Stimulated activated CD4-positive, alpha-beta T cell treated with anti-CD3 and anti-CD28 coated beads, Interleukin-12 subunit alpha, Interleukin-12 subunit beta, amount 100 ng/mL, for 48 hours (primary cell): ENCODE measurements around the gene AURKB.

Source experiments
- DNase-seq, 3 donors: peaks; one replicate each; pipeline ENCODE4 v3.0.0-alpha.2; 2020; ENCODE audit warnings: low read depth in 2 of 3, low spot score in 1 of 3

AURKB gene

GRCh38 chr17:8162997-8163977 is 47.1 kb downstream of the AURKB start:
- no peak for DNase-seq

- peak in 1 of 3 donors; percentile 75 for DNase-seq
Observed at GRCh38 chr17:8162233-8162996, 48.0 kb downstream of the AURKB start, which contains the start of gene VAMP2. VAMP2 (minus strand) TSS chr17:8162948; CDS start chr17:8162879, 69 bp downstream.

DNA sequence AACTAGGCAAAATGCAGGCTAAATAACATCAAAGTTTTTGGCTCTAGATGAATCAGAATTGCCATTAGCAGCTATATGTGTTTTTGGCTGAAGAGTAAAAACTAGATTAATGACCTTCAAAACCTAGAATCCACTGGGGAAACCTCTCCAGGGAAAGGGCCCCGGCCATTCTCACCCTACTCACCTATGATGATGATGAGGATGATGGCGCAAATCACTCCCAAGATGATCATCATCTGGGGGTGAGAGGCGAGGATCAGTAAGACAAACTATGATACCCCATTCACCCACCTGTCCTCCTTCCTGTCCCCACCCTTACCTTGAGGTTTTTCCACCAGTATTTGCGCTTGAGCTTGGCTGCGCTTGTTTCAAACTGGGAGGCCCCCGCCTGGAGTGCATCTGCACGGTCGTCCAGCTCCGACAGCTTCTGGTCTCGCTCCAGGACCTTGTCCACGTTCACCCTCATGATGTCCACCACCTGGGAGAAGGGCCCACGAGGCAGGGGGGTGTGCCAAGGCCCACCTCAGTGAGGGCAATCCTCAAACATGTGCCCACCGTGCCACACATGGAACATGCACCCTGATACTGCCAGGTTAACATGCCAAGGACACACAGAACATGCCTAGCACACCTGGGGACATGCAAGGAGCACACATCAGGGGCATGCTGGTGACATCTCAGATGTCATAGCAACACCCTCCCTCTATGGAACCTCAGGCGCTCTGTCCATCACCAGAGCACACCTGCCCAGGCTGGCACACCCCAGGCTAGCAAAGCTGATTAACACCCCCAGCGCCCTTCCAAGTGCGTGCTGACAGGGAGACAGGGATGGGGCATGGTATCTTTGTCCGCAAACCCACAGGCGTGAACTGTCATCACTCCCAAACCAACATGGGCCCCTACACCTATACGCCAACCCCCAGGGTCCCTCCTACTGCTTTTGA is 48.8 kb downstream of the AURKB start:
- no peak for DNase-seq

- DNase-seq = no peak
Observed at GRCh38 chr17:8160741-8161221, 49.6 kb downstream of the AURKB start.

DNA sequence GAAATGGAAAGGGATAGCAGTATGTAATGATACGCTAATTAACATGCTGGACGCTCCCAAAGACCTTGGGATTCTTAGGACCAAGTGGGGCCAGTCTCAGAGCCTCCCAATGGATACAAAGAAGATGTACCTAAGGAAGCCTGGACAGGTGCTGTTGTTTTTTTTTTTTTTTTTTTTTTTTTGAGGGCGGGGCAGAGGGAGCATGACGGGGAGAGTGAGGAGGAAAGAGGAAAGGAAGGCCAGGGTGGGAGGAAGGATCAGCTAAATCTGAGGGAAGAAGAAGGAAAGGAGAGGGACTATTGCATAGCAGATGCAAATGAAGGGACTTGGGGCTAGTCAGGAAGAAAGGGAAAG is 50.2 kb downstream of the AURKB start:
- DNase-seq = no peak

GRCh38 chr17:8159459-8160223 is 50.7 kb downstream of the AURKB start:
- no peak for DNase-seq

DNA sequence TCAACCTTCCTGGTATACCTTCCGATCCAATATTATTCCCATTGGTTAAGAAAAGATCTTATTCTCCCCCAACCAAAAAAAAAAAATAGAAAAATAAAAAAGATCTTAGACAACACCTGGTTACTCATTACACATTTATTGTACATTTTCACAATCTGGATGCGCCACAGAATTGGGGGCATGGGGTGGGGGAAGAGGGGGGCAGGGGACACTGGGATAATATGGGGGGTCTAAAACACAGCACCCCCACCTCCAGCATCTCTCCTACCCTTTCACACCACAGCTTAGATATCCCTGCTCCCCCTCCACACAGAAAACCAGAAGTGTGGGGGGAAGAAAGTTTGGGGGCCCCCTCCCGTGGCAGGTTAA is 51.4 kb downstream of the AURKB start:
- DNase-seq = no peak

DNA sequence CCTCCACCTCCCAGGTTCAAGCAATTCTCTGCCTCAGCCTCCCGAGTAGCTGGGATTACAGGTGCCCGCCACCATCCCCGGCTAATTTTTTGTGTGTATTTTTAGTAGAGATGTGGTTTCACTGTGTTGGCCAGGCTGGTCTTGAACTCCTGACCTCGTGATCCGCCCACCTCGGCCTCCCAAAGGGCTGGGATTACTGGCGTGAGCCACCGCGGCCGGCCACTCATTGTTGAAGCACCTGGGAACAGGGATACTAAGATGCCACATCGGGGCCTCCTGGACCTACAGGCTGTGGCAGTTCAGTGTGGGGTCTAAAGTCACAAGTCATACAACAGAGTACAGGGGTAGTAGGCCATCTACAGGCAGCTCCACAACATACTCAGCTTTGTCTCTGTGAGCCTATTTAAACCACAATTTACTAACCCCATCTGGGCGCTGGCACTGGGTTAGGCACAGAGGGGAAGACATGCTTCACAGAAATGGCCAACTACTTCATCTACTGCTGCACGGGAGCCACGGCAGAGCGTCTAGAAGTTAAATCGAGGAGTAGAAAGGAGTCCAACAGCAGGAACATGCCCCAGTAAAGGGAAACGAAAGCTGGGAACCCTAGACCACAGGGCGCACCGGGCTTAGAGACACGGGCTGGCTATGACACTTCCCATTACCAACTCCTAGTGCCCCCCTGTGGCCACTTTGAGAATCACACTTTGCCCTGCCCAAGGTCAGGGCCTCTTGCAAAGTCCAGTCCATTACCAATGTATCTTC is 51.9 kb downstream of the AURKB start:
- DNase-seq = peak; percentile 77 to 96 (median 81)

GRCh38 chr17:8156246-8156992 is 54.0 kb downstream of the AURKB start:
- DNase-seq = peak; percentile 99 to 100 (median 100)

GRCh38 chr17:8155996-8156245 is 54.5 kb downstream of the AURKB start:
- no peak for DNase-seq

DNA sequence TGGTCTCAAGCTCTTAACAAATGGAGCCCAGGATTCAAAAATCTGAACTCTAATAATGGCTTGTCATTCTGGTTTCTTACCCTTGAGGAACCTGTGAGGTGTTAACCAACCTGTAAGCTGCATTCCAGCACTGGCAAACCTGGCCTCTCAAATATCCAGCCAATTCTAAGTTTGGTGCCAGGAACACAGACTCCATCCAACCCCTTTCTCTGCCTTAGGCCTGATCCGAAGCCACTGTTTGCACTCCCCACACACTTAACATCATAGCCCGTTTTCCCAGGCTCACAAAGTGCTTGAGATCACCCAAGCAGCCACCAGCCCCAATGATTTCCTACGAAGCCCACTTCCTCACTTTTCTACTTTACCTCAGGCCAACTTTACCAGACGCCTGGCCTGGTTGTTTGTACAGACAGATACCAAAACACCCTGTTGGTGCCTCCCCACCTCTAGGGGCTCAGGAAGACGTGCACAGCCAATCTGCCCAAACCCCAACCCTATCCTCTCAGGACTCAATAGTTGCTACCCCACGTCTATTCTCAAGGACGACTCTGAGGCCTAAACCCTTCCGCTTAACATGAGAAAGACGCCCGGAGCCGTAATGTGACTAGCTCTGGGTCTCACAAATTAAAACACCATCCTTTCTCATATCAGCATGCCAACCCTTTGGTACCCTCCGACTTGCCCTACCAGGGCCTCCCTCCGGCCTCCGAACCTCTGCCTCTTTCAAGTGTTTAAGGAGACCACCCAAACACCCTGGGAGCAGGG is 55.0 kb downstream of the AURKB start:
- DNase-seq = no peak
